Neuronal stem cell (in vitro differentiated cells): ENCODE results near the gene TMED5.

Source experiments
- DNase-seq: peaks from one replicate; pipeline ENCODE4 v3.0.0-alpha.2; 2013; ENCODE audit warnings: low spot score
- H2AFZ ChIP-seq: one replicate; pipeline ENCODE4 v1.6.1; 2013; ENCODE audit warnings: mild to moderate bottlenecking, low read length, inconsistent platforms
- H2AK5ac ChIP-seq: 2 replicates; pipeline ENCODE4 v1.6.1; 2013; ENCODE audit warnings: low read depth, mild to moderate bottlenecking, inconsistent platforms, low read length, moderate library complexity, mixed read lengths
- H2BK120ac ChIP-seq: 2 replicates; pipeline ENCODE4 v1.6.1; 2013; ENCODE audit warnings: low read depth, mild to moderate bottlenecking, inconsistent platforms, low read length, moderate library complexity, mixed read lengths
- H2BK12ac ChIP-seq: one replicate; pipeline ENCODE4 v1.6.1; 2013; ENCODE audit warnings: low read length, inconsistent platforms
- H2BK15ac ChIP-seq: 2 replicates; pipeline ENCODE4 v1.6.1; 2013; ENCODE audit warnings: mild to moderate bottlenecking, low read length, inconsistent platforms, mixed read lengths
- H2BK5ac ChIP-seq: one replicate; pipeline ENCODE4 v1.6.1; 2013; ENCODE audit warnings: inconsistent platforms, mild to moderate bottlenecking, low read length, moderate library complexity
- H3K14ac ChIP-seq: one replicate; pipeline ENCODE4 v1.6.1; 2013; ENCODE audit warnings: low read length, inconsistent platforms
- H3K18ac ChIP-seq: 2 replicates; pipeline ENCODE4 v1.6.1; 2013; ENCODE audit warnings: low read length, inconsistent platforms
- H3K23ac ChIP-seq: 2 replicates; pipeline ENCODE4 v1.6.1; 2013; ENCODE audit warnings: low read depth, mild to moderate bottlenecking, mixed read lengths, low read length, inconsistent platforms; ENCODE audit not compliant: poor library complexity
- H3K27ac ChIP-seq: replicated peaks from 3 replicates; pipeline ENCODE4 v1.5.1; 2013; ENCODE audit warnings: low read length, inconsistent platforms
- H3K27me3 ChIP-seq, 3 experiments: 2 replicates each; pipeline ENCODE4 v1.6.1; 2013; ENCODE audit warnings: low read length in 3 of 3, mild to moderate bottlenecking in 2 of 3, inconsistent platforms in 1 of 3, low read depth in 1 of 3, mixed read lengths in 1 of 3, moderate library complexity in 1 of 3; ENCODE audit not compliant: control insufficient read depth in 3 of 3, insufficient read depth in 3 of 3
- H3K36me3 ChIP-seq, 2 donors: replicated peaks in 1 of 2; 2 replicates each; pipeline ENCODE4 v1.6.1; 2013; ENCODE audit warnings: low read length in 2 of 2; ENCODE audit not compliant: control insufficient read depth in 2 of 2, insufficient read depth in 2 of 2
- H3K4ac ChIP-seq: 2 replicates; pipeline ENCODE4 v1.6.1; 2013; ENCODE audit warnings: inconsistent platforms, mild to moderate bottlenecking, low read length, moderate library complexity
- H3K4me1 ChIP-seq, 2 donors: 1 replicate in 1 of 2; 2 replicates in 1 of 2; pipeline ENCODE4 v1.6.1; 2013; ENCODE audit warnings: low read length in 2 of 2, low read depth in 1 of 2; ENCODE audit not compliant: control insufficient read depth in 2 of 2, insufficient read depth in 1 of 2
- H3K4me2 ChIP-seq: one replicate; pipeline ENCODE4 v1.6.1; 2013; ENCODE audit warnings: mild to moderate bottlenecking, low read length, inconsistent platforms; ENCODE audit not compliant: insufficient read depth, poor library complexity, severe bottlenecking
- H3K4me3 ChIP-seq, 2 donors: 2 replicates each; pipeline ENCODE4 v1.5.1; 2013; ENCODE audit warnings: low read length in 2 of 2, mild to moderate bottlenecking in 2 of 2, inconsistent platforms in 1 of 2, moderate library complexity in 1 of 2
- H3K79me1 ChIP-seq: one replicate; pipeline ENCODE4 v1.6.1; 2013; ENCODE audit warnings: low read depth, mild to moderate bottlenecking, inconsistent platforms, low read length, moderate library complexity
- H3K9ac ChIP-seq: one replicate; pipeline ENCODE4 v1.6.1; 2013; ENCODE audit warnings: mild to moderate bottlenecking, low read depth, low read length, inconsistent platforms; ENCODE audit not compliant: poor library complexity
- H3K9me3 ChIP-seq, 2 donors: replicated peaks in 1 of 2; 2 replicates each; pipeline versions ENCODE3 to v1.6.1; 2013; ENCODE audit warnings: low read length in 2 of 2, mild to moderate bottlenecking in 2 of 2, inconsistent platforms in 1 of 2, low read depth in 1 of 2, mixed read lengths in 1 of 2, moderate library complexity in 1 of 2; ENCODE audit not compliant: control insufficient read depth in 2 of 2, insufficient read depth in 1 of 2
- H4K8ac ChIP-seq: one replicate; pipeline ENCODE4 v1.6.1; 2013; ENCODE audit warnings: low read depth, mild to moderate bottlenecking, inconsistent platforms, low read length, moderate library complexity
- H4K91ac ChIP-seq: one replicate; pipeline ENCODE4 v1.6.1; 2013; ENCODE audit warnings: low read length, low read depth, mild to moderate bottlenecking, inconsistent platforms; ENCODE audit not compliant: poor library complexity
- WGBS, 2 donors: extraction: QIAGEN DNeasy Blood & Tissue Kit; methylation state at CpG; one replicate each; pipeline ENCODE4 v1.1.7; 2013; ENCODE audit warnings: missing lambda C conversion rate in 2 of 2, mixed read lengths in 1 of 2; ENCODE audit not compliant: insufficient read length in 2 of 2, insufficient replicate concordance in 1 of 2; ENCODE audit errors: extremely low coverage in 2 of 2; 5-methylcytosine and 5-hydroxymethylcytosine counted together

Gene TMED5

GRCh38 chr1:93196591-93196990 is 16.4 kb upstream of the TMED5 start:
- Histone ChIP-seq H3K4ac (no peak overlapping the region), H3K36me3 (peaks cover 2 to 95% of the 10 kb centered on the region in 2 donors), H3K4me3 (no peak overlapping the region), H2BK15ac (no peak overlapping the region), H4K8ac (no peak overlapping the region), H2AK5ac (no peak overlapping the region), H3K9me3 (no peaks in the 10 kb centered on the region), H2BK12ac (no peak overlapping the region), H3K18ac (no peak overlapping the region), H3K4me2 (no peak overlapping the region), H3K4me1 (no peaks in the 10 kb centered on the region), H3K14ac (no peak overlapping the region), H2AFZ (no peak overlapping the region), H3K9ac (no peak overlapping the region), H2BK5ac (no peak overlapping the region), H3K27ac (no peak overlapping the region), H3K79me1 (no peaks in the 10 kb centered on the region), H3K23ac (no peak overlapping the region), H4K91ac (no peak overlapping the region), H2BK120ac (no peak overlapping the region), H3K27me3 (no peaks in the 10 kb centered on the region)
- WGBS, 2 donors: no CpG with 5 or more reads among the region's 1 CpG
- DNase-seq: no peak

GRCh38 chr1:93194231-93194990 is 14.2 kb upstream of the TMED5 start:
- H3K23ac ChIP-seq: no peak overlapping the region
- H3K4me3 ChIP-seq: no peak overlapping the region
- no peak overlapping the region for H2BK120ac ChIP-seq
- no peak overlapping the region for H2AK5ac ChIP-seq
- H3K4me2 ChIP-seq: no peak overlapping the region
- no peak overlapping the region for H3K27ac ChIP-seq
- no peak overlapping the region for H3K4ac ChIP-seq
- H4K8ac ChIP-seq: no peak overlapping the region
- no peaks in the 10 kb centered on the region for H3K4me1 ChIP-seq
- H3K27me3 ChIP-seq: no peaks in the 10 kb centered on the region
- no peaks in the 10 kb centered on the region for H3K9me3 ChIP-seq
- H3K14ac ChIP-seq: no peak overlapping the region
- H2BK15ac ChIP-seq: no peak overlapping the region
- no peak overlapping the region for H2AFZ ChIP-seq
- H3K36me3 ChIP-seq: peaks cover under 1 to 90% of the 10 kb centered on the region in 2 donors
- H3K18ac ChIP-seq: no peak overlapping the region
- no peak overlapping the region for H3K9ac ChIP-seq
- H4K91ac ChIP-seq: no peak overlapping the region
- no CpG with 5 or more reads among the region's 4 CpGs for WGBS, 2 donors
- H2BK5ac ChIP-seq: no peak overlapping the region
- no peak for DNase-seq
- H3K79me1 ChIP-seq: no peaks in the 10 kb centered on the region
- no peak overlapping the region for H2BK12ac ChIP-seq

DNA sequence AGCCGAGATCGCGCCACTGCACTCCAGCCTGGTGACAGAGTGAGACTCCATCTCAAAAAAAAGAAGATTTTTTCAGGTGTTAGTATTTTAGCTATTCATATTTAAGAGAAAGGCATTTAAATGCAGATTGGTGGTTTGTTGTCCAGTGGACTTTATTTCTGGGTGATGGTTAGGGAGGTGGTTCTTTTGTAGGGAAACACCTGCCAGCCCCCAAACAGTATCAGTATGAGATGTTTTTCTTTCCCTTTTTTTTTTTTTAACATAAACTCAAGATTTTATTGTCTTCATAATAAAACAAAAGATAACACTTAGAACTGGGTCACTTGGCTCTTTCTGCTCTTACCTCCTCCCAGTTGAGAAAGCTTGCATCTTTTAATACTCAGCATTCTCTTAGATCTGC is 10.2 kb upstream of the TMED5 start:
- H2BK120ac ChIP-seq: no peak overlapping the region
- no peak overlapping the region for H2BK12ac ChIP-seq
- H4K8ac ChIP-seq: no peak overlapping the region
- no peak overlapping the region for H3K4ac ChIP-seq
- no peaks in the 10 kb centered on the region for H3K79me1 ChIP-seq
- H4K91ac ChIP-seq: no peak overlapping the region
- H3K4me1 ChIP-seq: no peaks in the 10 kb centered on the region
- no peak overlapping the region for H3K4me2 ChIP-seq
- no peak overlapping the region for H2AFZ ChIP-seq
- no peak overlapping the region for H3K18ac ChIP-seq
- DNase-seq: no peak
- H3K14ac ChIP-seq: no peak overlapping the region
- no CpG with 5 or more reads among the region's 3 CpGs for WGBS, 2 donors
- no peak overlapping the region for H3K27ac ChIP-seq
- peaks cover 0 to 89% of the 10 kb centered on the region in 2 donors for H3K36me3 ChIP-seq
- H3K23ac ChIP-seq: no peak overlapping the region
- H2AK5ac ChIP-seq: no peak overlapping the region
- no peak overlapping the region for H2BK5ac ChIP-seq
- no peaks in the 10 kb centered on the region for H3K9me3 ChIP-seq
- no peak overlapping the region for H2BK15ac ChIP-seq
- no peak overlapping the region for H3K4me3 ChIP-seq
- H3K27me3 ChIP-seq: no peaks in the 10 kb centered on the region
- no peak overlapping the region for H3K9ac ChIP-seq

- H3K4me2 ChIP-seq: no peak overlapping the region
- H3K36me3 ChIP-seq: peaks cover 0 to 61% of the 10 kb centered on the region in 2 donors
- H3K79me1 ChIP-seq: no peaks in the 10 kb centered on the region
- H2AFZ ChIP-seq: no peak overlapping the region
- H2BK15ac ChIP-seq: no peak overlapping the region
- H4K91ac ChIP-seq: no peak overlapping the region
- H2AK5ac ChIP-seq: no peak overlapping the region
- no peak overlapping the region for H2BK12ac ChIP-seq
- no peak overlapping the region for H3K23ac ChIP-seq
- no peak overlapping the region for H3K27ac ChIP-seq
- H3K27me3 ChIP-seq: no peaks in the 10 kb centered on the region
- no peak overlapping the region for H2BK120ac ChIP-seq
- no CpG with 5 or more reads among the region's 1 CpG for WGBS, 2 donors
- no peak overlapping the region for H2BK5ac ChIP-seq
- H3K18ac ChIP-seq: no peak overlapping the region
- H3K4me1 ChIP-seq: no peaks in the 10 kb centered on the region
- no peak overlapping the region for H4K8ac ChIP-seq
- DNase-seq: no peak
- H3K4ac ChIP-seq: no peak overlapping the region
- no peaks in the 10 kb centered on the region for H3K9me3 ChIP-seq
- H3K9ac ChIP-seq: no peak overlapping the region
- no peak overlapping the region for H3K4me3 ChIP-seq
- H3K14ac ChIP-seq: no peak overlapping the region
Observed at GRCh38 chr1:93186667-93187066, 6.5 kb upstream of the TMED5 start.
